Measurements from ENCODE around the gene DDX54.
A peak's percentile ranks its signal among the peaks of the same experiment; 100 is the strongest.

The DDX54 gene

DNA sequence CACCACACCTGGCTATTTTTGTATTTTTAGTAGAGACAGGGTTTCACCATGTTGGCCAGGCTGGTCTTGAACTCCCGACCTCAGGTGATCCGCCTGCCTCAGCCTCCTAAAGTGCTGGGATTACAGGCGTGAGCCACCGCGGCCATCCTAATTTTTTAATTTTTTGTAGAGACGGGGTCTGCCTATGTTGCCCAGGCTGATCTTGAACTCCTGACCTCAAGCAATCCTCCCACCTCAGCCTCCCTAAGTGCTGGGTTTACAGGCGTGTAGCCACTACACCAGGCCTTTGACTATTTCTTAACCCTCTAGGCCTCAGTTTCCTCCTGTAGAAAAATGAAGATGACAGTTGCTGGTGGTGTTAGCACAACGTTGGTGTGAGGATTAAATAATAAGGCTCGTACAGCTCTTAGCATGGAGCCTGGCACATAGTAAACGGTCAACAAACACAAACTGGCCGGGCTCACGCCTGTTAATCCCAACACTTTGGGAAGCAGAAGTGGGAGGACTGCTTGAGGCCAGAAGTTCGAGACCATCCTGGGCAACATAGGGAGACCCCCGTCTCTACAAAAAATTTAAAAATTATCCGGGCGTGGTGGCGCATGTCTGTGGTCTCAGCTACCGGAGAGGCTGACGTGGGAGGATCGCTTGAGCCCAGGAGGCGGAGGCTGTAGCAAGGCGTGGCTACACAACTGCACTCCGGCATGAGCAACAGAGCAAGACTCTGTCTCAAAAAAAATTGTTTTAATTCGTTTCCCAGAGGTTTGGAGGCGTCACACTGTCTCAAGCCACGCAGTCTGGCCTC lies 979 bp downstream of the DDX54 start:
- no peaks in the 10 kb centered on the region for H3K9me3 Mint-ChIP-seq
- no peak for DNase-seq
- H3K4me3 Mint-ChIP-seq, result peak overlapping the region; percentile 94 to 96
- H3K27ac Mint-ChIP-seq, result peak overlapping the region; percentile 71 to 97
- peaks cover 35% of the 10 kb centered on the region for H3K4me1 Mint-ChIP-seq
- peak; percentile 79 for ATAC-seq
- H3K27me3 Mint-ChIP-seq, result no peaks in the 10 kb centered on the region

DNA sequence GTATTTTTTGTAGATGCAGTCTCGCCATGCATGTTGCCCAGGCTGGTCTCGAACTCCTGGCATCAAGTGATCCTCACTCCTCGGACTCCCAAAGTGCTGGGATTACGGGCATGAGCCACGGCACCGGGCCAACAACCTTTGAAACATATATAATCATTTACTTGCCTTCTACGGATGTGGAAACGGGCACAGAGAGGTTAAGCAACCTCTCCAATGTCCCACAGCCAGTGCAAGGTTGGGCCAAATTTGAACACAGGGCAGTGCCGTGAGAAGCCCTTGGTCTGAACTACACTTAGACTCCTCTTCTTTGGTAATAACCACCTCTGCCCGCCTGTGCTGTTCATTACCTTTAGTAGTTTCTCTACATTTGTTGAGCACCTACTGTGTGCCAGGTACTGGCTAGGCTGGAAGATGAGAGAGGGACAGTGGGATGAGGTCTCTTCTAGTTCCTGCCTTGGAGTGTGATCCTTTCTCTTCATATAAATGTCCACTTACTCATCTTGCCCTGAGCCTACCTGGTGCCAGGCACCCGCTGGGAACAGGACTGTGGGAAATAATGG lies 2.2 kb downstream of the DDX54 start:
- DNase-seq, result no peak
- H3K4me1 Mint-ChIP-seq, result peaks cover 35% of the 10 kb centered on the region
- H3K27ac Mint-ChIP-seq, result peak overlapping the region in 1 of 2 donors; percentile 96
- H3K9me3 Mint-ChIP-seq, result no peaks in the 10 kb centered on the region
- no peaks in the 10 kb centered on the region for H3K27me3 Mint-ChIP-seq
- peak overlapping the region; percentile 94 to 96 for H3K4me3 Mint-ChIP-seq
- ATAC-seq, result no peak

DNA sequence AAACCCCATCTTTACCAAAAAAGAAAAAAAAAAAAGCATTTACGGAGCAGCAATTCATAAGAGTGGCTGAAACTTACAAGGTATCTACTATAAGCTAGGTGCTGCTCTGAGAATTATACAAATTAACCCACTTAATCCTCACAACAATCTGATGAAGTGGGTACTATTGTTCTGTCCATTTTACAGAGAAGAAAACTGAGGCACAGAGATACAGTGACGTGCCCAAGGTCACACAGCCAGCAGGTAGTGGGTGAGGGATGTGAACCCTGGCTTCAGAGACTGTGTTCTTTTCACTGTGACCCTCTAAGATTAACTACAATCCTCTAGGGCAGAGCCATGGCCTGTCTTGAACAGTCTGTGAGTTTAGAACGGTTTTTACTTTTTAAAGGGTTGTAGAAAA lies 3.3 kb downstream of the DDX54 start:
- Mint-ChIP-seq H3K9me3 (no peaks in the 10 kb centered on the region), H3K4me3 (no peak overlapping the region), H3K27me3 (no peaks in the 10 kb centered on the region), H3K27ac (peak overlapping the region in 1 of 2 donors; percentile 34), H3K4me1 (peaks cover 29% of the 10 kb centered on the region)
- DNase-seq, result no peak
- ATAC-seq, result no peak

DNA sequence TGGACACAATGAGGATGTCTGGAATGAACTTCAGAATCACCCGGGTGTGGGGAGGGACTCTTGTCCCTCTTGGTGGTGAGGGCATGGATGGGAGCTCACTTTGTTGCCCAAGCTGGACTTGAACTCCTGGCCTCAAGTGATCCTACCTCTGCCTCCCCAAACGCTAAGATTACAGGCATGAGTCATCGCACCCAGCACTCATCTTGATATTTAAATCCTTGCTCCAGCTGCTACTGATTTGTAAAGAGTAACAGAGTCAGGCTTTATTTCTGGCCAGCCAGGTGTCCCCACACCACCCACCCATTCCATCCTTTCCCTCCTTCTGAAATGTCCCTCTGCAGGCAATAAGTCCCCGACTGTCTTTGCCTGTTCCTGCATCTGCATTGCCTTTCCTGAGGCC lies 4.9 kb downstream of the DDX54 start:
- ATAC-seq (no peak), DNase-seq (no peak)
- H3K4me1 Mint-ChIP-seq, result peaks cover 19% of the 10 kb centered on the region
- no peak overlapping the region for H3K4me3 Mint-ChIP-seq
- no peaks in the 10 kb centered on the region for H3K27me3 Mint-ChIP-seq
- peak overlapping the region in 1 of 2 donors; percentile 85 for H3K27ac Mint-ChIP-seq
- no peaks in the 10 kb centered on the region for H3K9me3 Mint-ChIP-seq

DNA sequence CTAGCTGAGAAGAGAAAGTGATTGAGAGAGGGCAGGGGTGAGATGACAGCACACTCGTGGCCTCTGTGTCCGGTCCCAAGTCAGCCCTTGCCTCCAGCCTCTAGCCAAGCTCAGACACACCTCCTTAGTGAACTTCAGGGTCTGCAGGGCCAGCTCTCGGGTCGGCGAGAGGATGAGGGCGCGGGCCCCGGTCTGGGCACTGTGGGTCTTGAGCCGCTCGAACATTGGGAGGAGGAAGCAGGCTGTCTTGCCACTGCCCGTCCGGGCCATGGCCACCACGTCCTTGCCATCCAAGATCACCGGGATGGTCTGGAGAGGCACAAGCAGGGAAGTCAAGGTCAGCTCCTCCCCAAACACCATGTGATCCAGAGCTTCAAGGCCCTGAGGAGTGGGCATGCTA lies 6.3 kb downstream of the DDX54 start:
- ATAC-seq, result no peak
- Mint-ChIP-seq H3K4me1 (peaks cover 25% of the 10 kb centered on the region), H3K27ac (no peak overlapping the region)

DNA sequence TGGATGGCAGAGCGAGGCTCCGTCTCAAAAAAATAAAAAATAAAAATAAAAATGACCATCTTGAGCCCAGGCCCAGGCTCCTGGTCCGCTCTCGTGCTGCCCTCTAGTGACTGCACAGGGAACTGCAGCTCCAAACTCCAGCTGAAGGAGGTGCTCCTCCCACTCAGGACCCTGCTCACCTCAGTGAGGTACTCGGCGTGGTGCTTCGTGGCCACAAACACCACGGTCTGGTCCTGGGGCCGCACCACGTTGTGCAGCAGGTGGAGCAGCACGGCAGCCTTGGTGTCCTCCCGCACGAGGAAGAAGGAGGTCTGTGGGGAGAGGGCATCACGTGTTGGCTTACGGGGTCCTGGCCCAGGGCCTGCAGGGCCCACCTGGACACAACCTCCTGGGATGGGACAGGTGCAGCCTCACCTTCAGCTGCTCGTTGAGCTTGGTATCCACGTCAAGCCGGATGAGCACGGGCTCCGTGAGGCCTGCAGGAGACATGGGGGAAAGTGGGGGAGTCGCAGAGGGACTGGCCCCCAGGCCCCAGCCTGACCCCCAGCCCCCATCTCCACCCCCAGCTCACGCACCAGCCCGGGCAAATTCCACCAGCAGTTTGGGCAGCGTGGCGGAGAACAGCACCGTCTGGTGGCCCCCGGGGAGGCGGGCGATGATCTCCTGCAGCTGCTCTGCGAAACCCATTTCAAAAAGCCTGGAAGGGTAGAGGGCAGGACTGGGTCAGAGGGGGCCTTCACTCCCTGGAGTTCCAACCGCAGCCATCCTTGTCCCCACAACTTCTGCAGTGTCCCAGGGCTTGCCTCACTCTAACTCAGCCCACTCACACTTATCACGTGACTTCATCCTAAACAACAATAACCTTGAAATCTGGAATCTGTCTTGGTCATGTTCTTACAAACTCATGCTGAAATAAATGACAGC lies 10.6 kb downstream of the DDX54 start:
- Mint-ChIP-seq H3K4me3 (no peak overlapping the region), H3K27ac (peak overlapping the region; percentile 1 to 31), H3K27me3 (no peaks in the 10 kb centered on the region), H3K9me3 (no peaks in the 10 kb centered on the region), H3K4me1 (peaks cover 6% of the 10 kb centered on the region)
- peak; percentile 82 for ATAC-seq
- peak; percentile 76 to 80 for DNase-seq

More for the DNA sequence above, 6.3 kb downstream of the DDX54 start:
- no peaks in the 10 kb centered on the region for H3K27me3 Mint-ChIP-seq
- H3K9me3 Mint-ChIP-seq, result no peaks in the 10 kb centered on the region
- no peak for DNase-seq
- H3K4me3 Mint-ChIP-seq, result no peak overlapping the region

DNA sequence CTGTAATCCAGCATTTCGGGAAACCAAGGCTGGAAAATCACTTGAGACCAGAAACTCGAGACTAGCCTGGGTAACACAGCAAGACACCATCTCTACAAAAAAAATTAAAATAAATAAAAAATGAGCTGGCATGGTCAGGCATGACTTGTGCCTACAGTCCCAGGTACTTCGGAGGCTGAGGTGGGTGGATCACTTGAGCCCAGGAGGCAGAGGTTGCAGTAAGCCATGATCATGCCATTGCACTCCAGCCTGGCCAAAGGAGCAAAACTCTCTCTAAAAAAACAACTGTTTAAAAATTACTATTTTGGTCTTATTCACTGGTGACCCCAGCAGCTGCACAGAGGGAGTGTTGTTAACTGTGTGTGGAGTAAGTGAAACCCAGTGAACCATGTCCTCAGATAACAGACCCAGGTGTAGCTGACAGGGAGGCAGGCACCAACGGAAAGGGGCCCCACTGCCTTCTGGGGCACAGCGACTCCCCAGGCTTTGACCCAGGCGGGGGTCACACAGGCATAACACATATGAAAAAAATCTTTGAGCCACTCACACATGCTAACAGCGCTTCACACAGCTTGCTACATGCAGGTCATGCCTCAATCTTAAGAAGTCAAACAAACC lies 12.1 kb downstream of the DDX54 start:
- Mint-ChIP-seq H3K27ac (no peak overlapping the region), H3K4me1 (peaks cover 6% of the 10 kb centered on the region), H3K27me3 (no peaks in the 10 kb centered on the region), H3K4me3 (no peak overlapping the region), H3K9me3 (no peaks in the 10 kb centered on the region)
- ATAC-seq, result no peak
- no peak for DNase-seq

DNA sequence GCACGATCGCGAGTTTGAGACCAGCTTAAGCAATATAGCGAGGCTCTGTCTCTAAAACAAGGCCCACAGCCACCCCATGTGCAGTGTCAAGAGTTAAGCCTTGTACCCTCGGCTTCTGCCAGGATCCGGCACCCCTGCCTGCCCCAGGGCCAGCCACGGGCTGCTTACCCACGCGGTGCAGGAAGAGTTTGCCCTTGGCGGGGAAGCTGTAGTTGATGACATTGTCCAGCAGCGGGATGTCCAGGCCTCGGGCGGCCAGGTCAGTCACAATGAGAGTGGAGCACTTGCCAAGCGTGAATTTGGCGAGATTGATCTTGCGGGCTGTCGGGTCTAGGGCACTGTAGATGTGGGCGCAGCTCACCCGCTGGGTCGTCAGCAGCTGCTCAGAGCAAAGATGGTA lies 13.1 kb downstream of the DDX54 start:
- Mint-ChIP-seq H3K4me3 (no peak overlapping the region), H3K27ac (peak overlapping the region in 1 of 2 donors; percentile 20), H3K27me3 (no peaks in the 10 kb centered on the region), H3K9me3 (no peaks in the 10 kb centered on the region), H3K4me1 (peaks cover 6% of the 10 kb centered on the region)
- DNase-seq, result no peak
- no peak for ATAC-seq

DNA sequence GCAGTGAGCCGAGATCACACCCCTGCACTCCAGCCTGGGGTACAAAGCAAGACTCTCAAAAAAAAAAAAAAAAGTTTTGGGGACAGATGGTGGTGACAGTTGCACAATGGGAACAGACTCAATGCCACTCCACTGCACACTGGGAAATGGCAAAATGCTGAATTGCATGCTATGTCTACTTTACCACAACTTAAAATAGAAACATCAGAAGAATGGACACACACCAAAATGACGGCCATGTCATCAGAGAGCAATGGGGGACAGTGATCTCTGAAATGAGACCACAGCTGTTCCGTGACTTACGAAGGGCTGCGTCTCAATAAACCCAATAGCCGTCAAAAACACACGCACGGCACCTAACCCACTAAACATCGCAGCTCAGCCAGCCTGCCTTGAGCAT lies 13.7 kb downstream of the DDX54 start:
- ATAC-seq, result no peak
- Mint-ChIP-seq H3K9me3 (no peaks in the 10 kb centered on the region), H3K27ac (no peak overlapping the region), H3K27me3 (no peaks in the 10 kb centered on the region), H3K4me1 (peaks cover 6% of the 10 kb centered on the region), H3K4me3 (no peak overlapping the region)
- DNase-seq, result no peak

DNA sequence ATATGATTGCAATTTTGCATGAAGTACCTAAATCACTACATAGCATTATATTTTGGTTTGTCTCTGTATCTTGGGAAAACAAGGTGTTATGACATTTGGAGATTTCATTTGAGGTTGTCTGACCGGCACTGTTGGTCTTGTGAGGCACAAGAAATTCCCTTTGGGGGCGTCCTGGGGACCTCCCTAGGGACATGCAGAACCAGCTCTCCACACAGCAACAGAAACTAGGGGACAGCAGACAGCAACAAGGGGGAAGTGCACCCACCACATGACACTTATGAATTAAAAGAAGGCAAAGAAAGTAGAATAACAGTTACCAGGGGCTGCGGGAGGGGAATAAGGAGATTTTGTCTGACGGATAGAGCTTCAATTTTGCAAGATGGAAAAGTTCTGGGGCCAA lies 14.4 kb downstream of the DDX54 start:
- H3K4me3 Mint-ChIP-seq, result no peak overlapping the region

DNA sequence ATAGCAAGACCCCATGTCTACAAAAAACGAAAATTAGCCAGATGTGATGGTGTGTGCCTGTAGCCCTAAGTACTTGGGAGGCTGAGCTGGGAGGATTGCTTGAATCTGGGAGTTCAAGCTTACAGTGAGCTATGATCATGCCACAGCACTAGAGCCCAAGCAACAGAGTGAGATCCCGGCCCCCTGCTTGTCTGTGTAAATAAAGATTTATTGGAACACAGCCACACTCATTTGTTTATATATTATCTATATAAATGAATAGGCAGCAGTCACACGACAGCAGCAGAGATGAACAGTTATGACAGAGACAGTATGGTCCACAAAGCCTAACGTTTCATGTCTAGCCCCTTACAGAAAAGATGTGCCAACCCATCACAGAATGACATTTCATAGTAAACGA lies 14.8 kb downstream of the DDX54 start:
- DNase-seq (no peak), ATAC-seq (no peak)
- Mint-ChIP-seq H3K9me3 (no peaks in the 10 kb centered on the region), H3K4me3 (no peak overlapping the region), H3K27ac (no peak overlapping the region), H3K27me3 (no peaks in the 10 kb centered on the region), H3K4me1 (peaks cover 6% of the 10 kb centered on the region)

More for the DNA sequence above, 14.4 kb downstream of the DDX54 start:
- no peaks in the 10 kb centered on the region for H3K27me3 Mint-ChIP-seq
- ATAC-seq (no peak), DNase-seq (no peak)
- peaks cover 6% of the 10 kb centered on the region for H3K4me1 Mint-ChIP-seq
- H3K27ac Mint-ChIP-seq, result no peak overlapping the region
- H3K9me3 Mint-ChIP-seq, result no peaks in the 10 kb centered on the region

DNA sequence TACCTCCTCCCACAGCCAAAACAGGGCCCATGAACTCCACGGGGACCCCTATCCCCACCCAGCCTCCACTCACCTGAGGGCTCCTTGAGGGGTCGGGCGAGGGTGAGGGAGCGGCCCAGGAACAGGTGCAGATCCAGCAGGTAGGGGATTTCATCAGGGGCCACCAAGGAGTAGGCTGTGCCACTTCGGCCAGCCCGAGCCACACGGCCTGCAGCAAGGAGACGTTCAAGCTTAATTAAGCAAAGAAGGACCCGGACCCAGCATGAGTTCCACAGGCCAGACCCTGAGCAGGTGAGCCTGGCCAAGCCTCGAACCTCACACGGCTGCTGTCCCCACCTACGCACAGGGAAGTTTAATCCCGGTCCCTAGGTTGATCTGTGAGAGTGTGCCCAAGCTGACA lies 15.6 kb downstream of the DDX54 start:
- Mint-ChIP-seq H3K4me3 (no peak overlapping the region), H3K4me1 (peaks cover 5% of the 10 kb centered on the region), H3K27me3 (no peaks in the 10 kb centered on the region), H3K27ac (no peak overlapping the region), H3K9me3 (no peaks in the 10 kb centered on the region)
- DNase-seq (no peak), ATAC-seq (no peak)

DNA sequence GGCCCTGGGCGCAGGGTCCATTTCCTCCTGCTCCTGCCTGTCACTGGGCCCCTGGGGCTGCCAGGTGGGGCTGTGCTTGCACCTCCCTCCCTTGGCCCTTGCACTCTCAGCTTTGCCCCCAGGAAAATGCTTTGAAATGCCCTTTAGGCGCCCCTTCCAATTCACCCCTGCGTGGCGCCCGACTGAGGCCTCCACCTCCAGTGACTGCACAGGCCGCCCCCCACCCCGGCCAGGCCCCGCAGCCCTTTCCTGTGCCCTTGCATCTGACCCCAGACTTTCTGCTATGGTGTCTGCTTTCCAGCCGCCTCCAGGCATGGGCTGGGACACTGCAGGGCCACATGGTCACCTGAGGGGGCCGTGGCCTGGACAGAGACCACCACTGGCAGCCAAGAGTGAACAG lies 17.4 kb downstream of the DDX54 start:
- Mint-ChIP-seq H3K4me3 (no peak overlapping the region), H3K4me1 (no peaks in the 10 kb centered on the region), H3K9me3 (no peaks in the 10 kb centered on the region), H3K27me3 (no peaks in the 10 kb centered on the region), H3K27ac (no peak overlapping the region)
- ATAC-seq, result peak; percentile 34
- DNase-seq, result no peak

DNA sequence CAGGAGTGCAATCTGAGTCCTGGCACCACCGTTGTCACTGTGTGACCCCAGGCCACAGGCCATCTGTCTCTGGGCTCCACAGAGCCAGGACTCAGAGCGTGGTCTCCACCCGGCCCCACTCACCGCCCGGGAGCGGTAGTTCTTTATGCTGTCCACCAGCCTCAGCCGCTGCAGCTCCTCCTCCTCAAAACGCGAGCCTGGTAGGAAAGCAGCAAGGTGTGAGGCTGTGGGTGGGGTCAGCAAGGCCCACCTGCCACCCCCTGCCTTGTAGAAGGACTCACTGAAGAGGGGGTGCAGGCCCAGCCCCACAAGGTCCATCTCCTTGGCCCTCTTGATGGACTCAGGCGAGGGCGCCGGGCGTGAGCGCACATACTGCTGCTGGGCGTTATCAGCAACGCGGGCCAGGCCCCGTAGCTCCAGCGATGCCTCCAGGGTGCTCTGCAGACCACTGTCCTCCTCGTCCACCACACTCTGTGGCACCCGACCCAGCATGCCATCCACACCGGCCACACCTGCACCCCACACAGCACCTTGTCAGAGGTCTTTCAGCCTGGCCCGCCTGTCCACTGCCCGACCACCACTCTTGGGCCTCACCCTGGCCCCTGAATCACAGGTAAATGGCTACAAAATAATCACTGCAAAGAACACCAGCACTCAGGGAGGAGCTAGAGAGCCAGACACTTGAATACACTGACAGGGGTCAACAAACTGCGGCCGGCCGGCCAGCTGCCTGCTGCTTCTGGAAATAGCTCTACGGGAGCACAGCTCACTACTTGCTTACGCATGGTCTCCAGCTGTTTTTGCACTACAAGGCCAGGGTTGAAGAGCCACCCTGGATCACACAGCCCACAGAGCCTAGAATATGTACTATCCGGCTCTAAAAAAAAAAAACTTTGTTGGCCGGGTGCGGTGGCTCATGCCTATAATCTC lies 19.5 kb downstream of the DDX54 start:
- H3K27ac Mint-ChIP-seq, result no peak overlapping the region
- H3K27me3 Mint-ChIP-seq, result no peaks in the 10 kb centered on the region
- DNase-seq, result no peak

DNA sequence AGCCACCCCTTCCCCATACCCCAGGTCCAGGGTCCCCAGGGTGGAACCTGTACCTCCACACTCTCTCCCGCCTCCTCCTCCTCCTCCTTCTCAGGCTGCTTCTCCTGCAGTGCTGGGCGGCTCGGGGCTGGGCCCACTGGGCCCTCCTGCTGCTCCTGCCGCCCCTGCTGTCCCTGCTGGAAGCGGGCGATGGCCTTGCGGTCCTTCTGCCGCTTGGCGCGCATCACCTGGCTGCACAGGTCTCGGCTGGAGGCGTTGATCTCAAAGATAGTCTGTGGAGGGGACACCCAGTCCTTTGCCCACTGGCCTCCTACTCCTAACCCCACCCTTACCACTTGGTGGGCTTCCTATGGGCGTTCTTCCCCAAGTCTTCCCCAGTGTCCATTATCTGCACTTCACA lies 21.3 kb downstream of the DDX54 start:
- Mint-ChIP-seq H3K4me3 (no peak overlapping the region), H3K27me3 (no peaks in the 10 kb centered on the region), H3K4me1 (peaks cover 9% of the 10 kb centered on the region), H3K9me3 (no peaks in the 10 kb centered on the region), H3K27ac (no peak overlapping the region)
- no peak for DNase-seq
- no peak for ATAC-seq

More for the DNA sequence above, 19.5 kb downstream of the DDX54 start:
- Mint-ChIP-seq H3K4me3 (no peak overlapping the region), H3K9me3 (no peaks in the 10 kb centered on the region), H3K4me1 (peaks cover 9% of the 10 kb centered on the region)
- ATAC-seq, result no peak
